Activated CD8-positive, alpha-beta memory T cell treated with anti-CD3 and anti-CD28 coated beads, Interleukin-2, amount 50 U/mL, for 24 hours (primary cell): Measurements from ENCODE around the gene ICE2.

Source experiments
- DNase-seq: peaks from one replicate; pipeline ENCODE4 v3.0.0-alpha.2; 2020; ENCODE audit errors: extremely low read depth

The ICE2 gene

DNA sequence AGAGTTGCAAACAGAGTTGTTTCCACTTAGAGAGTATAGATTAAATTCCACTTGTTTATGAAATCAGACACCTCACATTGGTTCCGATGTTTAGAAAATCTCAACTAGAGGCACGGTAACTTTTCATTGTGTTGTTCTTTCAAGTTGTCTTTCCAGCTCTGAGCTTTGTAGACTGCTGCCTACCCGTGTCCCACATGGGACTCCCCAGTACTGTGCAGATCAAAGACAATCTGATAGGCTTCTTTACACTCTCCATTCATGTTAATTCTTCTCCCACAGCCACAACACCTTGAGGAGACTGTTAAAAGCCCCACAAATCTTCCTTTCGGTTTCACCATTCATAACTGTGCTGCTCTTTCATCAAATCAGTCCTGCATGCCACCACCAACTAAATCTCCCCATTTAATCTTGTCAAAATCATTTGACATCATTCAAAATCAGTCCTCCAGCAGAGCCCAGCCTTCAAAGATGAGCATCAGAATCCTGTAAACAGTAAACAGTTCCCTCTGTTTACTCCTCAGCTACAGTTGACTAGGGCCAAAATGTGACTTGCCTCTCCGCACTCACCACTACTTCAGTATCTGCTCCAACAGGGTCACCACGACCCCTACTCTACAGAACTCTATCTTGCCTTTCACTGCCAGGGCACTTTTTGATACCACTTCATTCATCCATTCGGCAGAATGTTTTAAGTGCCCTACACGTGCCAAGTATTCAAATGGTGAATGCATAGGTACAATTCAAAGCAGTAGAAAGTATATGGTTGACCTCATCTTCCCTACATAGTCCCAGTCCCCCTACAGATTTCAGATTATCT is 89.5 kb downstream of the ICE2 start:
- no peak for DNase-seq

DNA sequence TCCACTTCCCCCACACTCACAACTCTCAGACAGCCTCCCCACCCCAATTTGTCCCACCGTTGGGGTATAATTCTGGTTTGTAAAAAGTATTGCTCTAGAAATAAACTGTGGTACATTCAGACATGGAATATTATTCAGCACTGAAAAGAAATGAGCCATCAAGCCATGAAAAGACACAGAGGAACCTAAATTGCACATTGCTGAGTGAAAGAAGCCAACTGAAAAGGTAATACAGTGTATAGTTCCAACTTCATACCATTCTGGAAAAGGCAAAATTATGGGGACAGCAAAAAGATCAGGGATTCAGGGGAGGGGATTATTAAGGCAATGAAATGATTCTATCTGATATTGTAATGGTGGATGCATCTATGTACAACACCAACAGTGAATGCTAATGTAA is 91.6 kb downstream of the ICE2 start:
- no peak for DNase-seq

DNA sequence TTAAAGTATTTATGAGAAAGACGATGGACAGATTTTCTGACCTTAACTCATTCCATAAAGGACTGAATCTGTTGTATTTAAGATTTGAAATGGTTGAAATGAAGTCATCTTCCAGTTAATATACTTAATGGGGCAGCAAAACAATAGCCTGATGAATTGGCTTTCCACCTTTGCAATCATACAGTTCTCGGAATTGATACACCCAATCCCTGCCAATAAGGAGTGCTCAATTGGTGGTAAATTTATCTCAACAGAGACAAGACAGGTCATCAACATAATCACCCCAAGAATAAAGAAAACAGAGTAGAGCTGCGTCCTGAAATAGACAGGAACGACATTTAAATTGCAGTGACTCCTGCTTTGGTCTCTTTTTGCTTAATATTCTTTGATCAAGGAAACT is 92.3 kb downstream of the ICE2 start:
- no peak for DNase-seq

DNA sequence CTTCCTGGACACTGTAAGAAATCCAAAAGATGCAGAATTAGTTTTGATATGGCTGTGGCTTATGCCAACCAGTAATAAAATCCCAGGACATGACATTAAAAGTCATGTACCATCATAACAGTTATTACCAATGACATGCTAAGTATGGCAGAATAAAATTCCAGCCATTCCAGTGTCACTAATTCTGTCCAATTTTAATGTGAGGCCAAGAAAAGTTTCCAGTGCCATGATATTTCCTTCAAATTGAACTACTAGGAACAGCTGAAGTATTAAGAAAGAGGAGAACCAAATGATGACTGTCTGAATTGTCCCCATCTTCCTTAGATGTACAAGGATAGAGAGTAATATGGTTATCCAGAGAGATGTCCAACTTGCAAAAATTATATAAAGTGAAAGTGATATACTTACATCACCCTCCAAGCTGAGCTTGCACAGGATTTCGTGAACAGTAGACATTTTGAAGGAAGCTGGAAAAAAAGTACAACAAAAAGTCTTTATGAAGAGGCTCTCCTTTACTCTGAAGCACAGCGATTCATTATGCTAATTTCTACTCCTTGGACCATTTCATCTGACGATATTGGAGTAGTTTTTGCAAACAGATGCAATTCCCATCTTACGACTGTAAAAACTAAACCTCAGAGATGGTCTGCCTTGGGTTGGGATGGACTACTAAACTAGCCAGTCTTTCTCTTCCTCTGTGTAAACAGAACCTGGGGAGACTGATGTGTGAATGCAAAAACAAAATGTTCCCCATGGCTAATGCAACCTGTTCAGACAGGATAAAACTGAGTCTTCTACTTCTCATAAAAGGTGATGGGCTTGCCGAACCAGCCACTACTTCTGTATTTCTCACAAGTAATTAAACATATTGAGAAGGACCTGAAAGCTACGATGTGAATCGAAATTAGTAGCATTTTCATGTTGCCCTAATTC is 93.1 kb downstream of the ICE2 start:
- DNase-seq: no peak

DNA sequence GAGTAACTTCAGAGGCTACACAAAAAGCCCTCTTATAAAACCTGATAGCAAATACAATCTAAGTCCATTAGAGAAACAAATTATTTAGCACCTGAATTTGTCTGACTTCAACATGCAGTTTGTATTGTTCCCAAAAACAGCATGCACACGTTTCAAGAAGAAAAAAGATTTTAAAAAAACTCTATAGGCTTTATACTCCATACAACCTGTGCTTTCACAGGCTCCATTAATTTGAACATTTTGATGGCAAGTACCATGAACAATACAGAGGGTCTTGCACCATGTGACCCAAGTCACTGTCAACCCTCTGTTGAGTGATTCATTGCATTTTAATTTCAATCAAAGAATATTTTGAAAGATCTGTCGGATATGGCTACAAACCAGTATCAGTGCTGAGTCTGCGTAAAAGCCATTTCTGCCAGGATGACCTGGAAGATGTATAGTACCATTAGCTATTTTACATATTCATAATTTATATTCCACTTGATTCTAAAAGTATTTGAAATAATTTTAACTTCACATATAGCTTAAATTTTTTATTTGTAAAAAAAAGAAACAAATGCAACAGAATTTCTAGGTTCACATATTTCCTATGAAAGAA is 94.3 kb downstream of the ICE2 start:
- DNase-seq: no peak

DNA sequence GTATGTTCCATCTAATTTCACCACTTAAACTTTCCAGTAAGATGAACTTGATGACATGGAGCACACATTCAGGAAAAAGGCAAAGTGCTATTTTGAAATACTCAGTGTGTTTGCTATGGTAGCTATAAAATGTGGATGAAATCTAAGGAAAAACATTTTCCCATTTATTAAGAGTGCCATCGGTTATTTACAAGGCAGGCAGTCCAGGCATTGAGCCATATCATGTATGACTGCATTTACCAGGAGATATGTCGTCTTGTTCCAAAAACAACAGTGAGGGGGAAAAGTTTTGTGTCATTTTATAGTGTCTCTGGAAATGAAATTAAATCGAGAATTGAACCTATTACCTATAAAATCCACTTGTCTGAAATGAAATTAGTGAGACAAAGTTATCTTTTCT is 94.9 kb downstream of the ICE2 start:
- no peak for DNase-seq

DNA sequence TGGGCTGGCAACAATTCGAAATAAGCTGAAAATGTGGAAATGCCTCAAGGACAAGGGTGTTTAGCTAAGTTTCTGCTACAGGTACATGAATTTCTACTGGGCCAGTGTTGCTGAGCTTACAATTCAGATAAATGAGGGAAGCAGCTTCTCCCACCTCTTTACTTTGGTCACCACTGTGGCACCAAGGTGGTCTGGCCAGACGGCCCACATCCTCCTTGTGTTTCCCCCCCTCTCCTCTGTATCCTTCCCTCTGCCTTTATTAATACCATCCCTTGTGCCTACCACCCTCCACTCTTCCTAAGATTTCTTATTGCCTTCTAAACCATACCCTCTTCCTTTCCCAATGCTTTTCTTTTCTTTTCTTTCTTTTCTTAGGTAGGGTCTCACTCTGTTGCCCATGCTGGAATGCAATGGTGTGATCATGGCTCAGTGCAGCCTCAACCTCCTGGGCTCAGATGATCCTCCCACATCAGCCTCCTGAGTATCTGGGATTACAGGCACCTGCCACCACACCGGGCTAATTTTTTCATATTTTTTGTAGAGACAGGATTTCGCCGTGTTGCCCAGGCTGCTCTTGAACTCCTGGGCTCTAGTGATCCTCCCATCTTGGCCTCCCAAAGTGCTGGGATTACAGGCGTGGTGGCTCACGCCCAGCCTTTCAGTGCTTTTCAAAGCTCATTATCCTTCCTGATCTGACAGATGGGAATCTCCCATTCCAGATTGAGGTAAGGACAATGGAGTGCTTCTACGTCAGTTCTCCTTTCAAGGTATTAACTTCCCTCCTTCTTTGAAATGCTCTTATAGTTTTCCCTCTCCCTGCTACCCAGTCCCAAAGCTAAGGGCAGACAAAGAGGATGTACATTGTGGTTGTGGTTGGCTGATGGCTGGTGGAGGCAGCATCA is 95.9 kb downstream of the ICE2 start:
- DNase-seq: no peak

DNA sequence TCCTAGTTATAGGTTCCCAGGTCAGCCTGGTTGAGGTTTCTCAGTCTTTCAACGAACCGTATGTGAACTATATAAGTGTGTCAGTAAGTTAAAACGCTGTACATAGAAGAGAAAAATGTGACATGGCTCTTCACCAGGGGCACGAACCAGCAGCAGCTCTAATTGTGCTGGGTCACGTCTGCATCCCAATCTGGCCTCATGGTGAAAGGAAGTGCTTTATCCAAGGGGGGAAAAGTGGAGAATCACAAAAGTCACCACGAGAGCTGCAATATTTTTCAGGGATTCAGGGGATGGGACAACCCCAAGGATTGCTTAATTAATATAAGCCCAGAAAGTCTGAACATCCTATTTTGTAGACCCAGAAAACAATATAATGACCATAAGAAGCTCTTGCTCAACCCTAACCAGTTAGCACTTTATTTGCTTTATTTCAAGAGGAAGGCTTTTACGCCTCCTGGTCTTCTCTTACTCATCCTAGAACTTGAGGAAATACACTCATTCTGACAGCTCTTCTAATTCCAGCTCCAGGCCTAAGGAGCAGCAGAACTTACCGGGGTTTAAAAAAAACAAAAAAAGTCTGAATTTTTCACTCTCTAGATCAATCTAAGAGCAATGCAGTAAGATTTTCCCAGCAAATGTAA is 97.7 kb downstream of the ICE2 start:
- DNase-seq: no peak

DNA sequence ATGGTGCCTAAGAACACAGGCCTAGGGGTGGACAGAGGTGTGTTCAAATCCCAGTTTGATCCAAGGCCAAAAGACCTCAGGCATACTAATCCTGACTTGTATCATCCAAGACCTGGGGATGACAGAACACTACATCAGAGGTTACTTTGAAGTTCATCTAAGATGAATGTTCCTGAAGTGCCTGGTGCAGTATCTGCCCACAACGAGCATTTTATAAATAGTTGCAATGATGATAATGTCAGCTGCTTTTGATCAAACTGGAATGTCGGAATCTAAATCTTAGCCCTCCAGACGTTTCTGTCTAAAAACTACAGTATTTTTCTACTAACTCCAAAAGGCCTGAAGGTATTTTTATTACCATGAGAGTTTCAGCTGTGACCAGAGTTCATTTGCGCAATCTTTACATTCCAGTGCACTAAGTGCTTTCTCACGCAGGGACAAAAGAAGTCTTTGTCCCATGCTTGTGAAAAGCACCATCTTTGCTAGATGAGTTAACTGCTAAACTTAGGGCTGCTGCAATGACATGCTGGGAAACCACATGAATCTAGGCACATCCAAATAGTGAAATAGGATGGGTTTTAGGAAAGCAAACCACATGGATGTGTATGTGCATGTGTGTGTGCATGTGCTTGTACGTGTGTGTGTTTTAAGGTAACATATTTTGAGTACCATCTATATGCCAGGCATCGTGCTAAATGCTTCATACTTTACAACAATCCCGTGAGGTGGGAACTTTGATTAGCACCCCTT is 99.2 kb downstream of the ICE2 start:
- DNase-seq: no peak

DNA sequence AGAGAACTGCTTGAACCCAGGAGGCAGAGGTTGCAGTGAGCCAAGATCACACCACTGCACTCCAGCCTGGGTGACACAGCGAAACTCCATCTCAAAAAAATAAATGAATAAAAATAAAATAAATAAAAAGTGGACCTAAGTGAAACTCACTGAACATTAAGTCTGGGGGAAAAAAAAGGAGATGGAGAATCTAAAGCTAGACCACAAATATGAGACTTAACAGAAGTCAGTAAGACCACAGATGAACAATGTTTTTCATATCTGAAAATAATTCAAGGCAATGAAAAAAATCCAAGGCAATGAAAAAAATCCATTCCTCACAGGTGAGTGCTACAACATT is 99.8 kb downstream of the ICE2 start:
- DNase-seq: no peak

DNA sequence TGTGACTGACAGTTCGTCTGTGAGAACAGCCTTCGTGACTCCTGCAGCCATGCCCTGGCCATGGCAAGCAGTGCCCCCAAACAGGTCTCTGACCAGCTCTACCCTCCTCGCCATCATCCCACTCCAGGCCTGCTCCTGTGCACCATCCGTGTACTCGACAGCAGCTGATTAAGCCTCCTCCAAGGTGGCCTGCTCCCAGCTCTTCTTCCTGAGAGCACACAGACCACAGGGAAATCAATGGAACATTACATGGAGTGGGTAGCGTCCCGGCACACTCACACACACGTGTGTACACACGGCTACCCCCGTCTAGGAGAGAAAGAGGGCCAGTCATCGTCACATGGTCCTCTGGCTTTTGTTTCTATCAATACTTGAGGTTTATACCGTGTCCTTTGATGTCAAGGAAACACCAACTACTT is 102.3 kb downstream of the ICE2 start:
- DNase-seq: no peak

DNA sequence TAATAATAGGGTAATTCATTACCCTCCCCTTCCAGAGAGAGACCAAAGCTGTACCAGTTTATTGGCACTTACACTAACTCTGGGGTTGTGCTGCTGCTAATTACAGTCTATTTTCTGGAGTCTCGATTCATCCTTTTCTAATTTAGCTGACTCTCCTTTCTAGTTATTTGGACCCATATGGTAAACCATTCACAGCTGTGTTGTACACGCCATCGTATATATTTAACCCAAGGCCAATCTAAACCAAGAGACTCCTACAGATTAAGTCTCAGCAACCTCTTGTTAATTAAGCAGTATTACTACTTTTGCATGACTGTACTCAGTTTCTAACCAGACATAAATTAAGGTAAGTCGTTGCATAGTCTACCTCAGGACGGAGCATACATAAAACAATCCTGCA is 103.6 kb downstream of the ICE2 start:
- no peak for DNase-seq

DNA sequence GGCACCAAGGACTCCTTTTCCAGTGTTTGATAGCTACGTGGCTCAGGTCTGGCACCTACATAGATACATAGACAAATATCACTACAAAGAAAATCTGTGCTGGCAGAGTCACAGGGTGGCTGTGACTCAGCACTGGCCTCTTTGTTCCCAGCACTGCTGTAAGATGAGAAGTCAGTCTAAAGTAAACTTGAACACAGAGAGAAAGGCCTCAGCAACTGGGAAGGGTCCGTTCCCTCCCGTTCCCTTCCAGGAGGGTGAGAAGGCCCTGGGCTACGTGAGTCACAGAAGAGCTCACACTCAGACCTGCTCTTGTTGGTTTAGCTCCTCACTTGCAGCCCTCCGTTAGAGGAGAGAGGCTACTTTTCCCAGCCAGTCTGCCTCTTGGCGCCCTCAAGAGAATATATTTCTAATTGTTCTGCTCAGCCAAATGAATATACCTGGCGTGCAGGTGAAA is 104.3 kb downstream of the ICE2 start:
- DNase-seq: no peak

DNA sequence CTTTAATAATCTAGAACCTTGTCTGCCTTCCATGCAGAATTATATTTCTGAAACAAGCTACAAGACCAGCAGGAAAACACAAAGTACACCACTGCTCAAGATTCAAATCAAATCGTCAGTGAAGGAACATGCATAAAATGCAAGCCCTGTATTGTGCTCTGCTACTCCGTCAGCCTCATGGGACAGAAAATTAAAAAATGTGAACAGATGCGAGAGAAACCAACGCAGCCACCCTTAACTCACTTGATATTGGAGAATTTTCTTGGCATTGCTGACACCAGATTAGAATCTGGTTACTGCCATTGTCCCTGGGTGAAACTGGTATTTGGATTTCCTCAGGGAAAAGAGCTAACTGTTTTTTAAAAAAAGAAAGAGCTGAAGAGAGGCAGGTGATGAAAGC is 104.7 kb downstream of the ICE2 start:
- no peak for DNase-seq

DNA sequence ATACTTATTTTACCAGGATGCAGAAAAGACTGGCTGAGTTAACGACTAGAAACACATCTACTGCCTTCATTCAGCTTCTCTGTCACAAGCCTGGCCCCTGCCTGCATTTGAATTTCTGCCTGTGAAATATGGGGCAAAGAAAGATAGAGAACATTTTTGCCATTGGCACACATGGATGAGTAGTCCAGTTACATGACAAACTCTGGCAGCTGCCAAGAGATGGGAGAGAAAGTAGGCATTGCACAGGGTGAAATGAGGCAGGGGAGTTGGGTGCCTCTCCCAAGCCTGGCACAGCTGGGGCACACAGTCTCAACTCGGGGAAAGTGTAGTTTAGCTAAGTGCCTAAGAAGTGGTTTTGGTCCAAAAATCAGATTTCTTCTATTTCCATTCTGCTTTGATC is 105.2 kb downstream of the ICE2 start:
- no peak for DNase-seq

DNA sequence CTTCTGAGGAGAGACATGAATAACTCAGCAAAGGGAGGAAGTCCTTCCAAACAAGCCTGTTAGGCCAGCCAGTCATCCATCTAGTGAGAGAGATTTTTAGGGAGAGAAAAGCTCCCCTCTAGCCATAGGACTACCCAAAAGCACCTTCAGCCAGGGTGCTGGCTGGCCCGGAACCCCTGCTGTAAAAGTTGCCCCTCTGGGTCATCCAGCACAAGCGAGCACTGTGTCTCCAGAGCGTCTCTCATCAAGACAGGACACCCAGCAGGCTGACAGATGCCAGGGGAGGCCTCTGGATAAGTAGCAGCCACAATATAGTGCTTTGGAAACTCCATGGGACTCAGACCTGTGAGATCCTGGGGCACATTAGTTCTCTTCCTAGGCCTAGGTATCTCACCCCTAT is 105.6 kb downstream of the ICE2 start:
- no peak for DNase-seq

DNA sequence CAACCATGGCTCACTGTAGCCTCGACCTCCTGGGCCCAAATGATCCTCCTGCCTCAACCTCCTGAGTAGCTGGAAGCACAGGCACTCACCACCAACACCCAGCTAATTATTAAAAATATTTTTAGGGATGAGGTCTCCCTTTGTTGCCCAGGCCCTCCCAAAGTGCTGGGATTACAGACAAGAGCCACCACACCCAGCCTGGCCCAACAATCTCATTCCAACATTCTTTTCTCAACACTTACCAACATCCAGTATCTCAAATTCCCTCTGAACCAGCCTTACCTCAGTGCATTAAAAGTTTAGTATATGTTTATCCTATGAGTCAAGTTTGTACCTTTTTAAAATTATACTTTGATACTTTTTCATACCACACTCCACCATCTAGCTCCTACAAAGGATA is 106.2 kb downstream of the ICE2 start:
- no peak for DNase-seq

DNA sequence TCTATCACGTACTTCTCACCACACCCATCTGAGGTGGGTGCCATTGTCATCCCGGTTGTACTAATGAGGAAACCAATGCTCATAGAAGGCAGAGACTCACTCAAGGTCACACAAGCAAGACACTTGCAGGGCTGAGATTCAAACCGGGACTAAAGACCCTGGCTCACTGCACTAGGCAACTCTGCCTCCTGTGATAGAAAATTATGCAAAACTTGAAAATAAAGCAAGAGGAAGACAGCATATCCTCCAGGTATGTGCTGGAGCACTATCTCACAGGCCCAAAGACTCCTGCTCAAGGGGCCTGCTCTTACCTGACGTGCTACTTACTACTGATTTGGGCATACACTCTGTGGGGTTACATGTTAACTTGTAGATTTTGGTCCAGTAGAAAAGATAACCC is 106.7 kb downstream of the ICE2 start:
- no peak for DNase-seq

DNA sequence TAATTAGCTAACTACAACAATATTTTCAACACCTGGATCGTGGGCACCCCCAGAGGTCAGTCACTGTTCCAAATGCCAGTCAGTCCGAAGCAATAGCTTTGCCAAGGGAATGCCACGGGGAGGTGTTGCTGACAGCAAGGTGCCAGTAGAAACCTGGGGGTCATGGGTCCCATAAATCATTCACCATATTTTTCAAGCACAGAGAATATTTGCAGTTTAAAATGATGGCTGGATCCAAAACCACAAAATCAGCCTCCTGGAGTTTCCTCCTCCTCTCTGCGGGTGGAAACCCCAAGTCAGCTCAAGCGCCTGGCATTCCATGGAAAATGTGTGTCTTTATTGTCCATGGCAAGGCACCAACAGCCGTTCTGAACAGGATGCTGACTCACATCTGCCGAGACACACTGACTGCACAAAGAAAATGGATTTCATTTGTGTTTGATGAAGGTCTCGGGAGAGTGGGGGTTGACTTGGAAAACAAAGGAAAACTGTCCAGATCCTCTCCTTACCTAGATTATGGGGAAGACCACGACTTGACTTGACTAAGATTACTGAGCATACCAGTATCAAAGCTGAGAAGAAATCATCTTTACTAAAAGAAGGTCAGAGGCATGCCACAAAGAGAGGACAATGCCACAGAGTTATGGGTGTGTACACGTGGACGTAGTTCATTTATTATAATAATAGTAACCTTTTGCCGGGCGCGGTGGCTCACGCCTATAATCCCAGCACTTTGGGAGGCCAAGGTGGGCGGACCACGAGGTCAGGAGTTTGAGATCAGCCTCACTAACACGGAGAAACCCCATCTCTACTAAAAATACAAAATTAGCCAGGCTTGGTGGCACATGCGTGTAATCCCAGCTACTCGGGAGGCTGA is 107.5 kb downstream of the ICE2 start:
- DNase-seq: no peak

DNA sequence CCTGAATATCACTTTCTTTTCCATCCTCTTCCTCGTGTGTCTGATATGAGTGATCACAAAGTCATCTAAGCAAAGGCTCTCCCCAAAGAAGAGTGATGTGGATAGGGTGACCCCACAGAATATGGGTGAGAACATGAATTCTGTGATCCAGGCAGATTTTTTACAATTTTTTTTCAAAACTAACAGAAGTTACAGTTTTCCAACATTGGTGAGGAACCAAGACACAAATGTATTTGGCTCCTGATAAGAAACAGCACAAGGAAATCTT is 108.1 kb downstream of the ICE2 start:
- DNase-seq: no peak
